Measurements from ENCODE around the gene STXBP1. TPM values are rescaled to one million over a fixed set of nuclear protein-coding genes. Genes with fewer than 3 reads are reported as not detected.
"Not testable (repeated sequence)": the region's sequence is repeated elsewhere in the genome, so short reads cannot be mapped to it uniquely, and the experiment has no call there.

The STXBP1 gene
- total RNA-seq, 1 experiment from 2014 or later: 3.6 TPM

GRCh38 chr9:127587966-127588365, 24.1 kb upstream of the STXBP1 start:
- no peak for DNase-seq
- Histone ChIP-seq H3K27ac (no peak overlapping the region), H3K27me3 (no peaks in the 10 kb centered on the region), H3K9me3 (replicated peaks) (peaks cover 5% of the 10 kb centered on the region; the same call in 1 of the 2 replicates), H3K4me3 (no peak overlapping the region), H3K36me3 (no peaks in the 10 kb centered on the region), H3K4me1 (no peaks in the 10 kb centered on the region)

GRCh38 chr9:127588740-127589506, 23.2 kb upstream of the STXBP1 start:
- no peaks in the 10 kb centered on the region for H3K4me1 ChIP-seq
- no peaks in the 10 kb centered on the region for H3K27me3 ChIP-seq
- no peaks in the 10 kb centered on the region for H3K9me3 ChIP-seq (replicated peaks)
- DNase-seq: no peak
- no peak overlapping the region for H3K27ac ChIP-seq
- H3K4me3 ChIP-seq: no peak overlapping the region
- H3K36me3 ChIP-seq: no peaks in the 10 kb centered on the region

GRCh38 chr9:127589955-127590370, 22.1 kb upstream of the STXBP1 start:
- Histone ChIP-seq H3K36me3 (no peaks in the 10 kb centered on the region), H3K4me3 (no peak overlapping the region), H3K27me3 (no peaks in the 10 kb centered on the region), H3K27ac (no peak overlapping the region), H3K4me1 (no peaks in the 10 kb centered on the region), H3K9me3 (replicated peaks) (no peaks in the 10 kb centered on the region)
- DNase-seq: peak; percentile 73 to 91

GRCh38 chr9:127595611-127596010, 16.5 kb upstream of the STXBP1 start:
- Histone ChIP-seq H3K36me3 (no peaks in the 10 kb centered on the region), H3K9me3 (replicated peaks) (no peaks in the 10 kb centered on the region), H3K27ac (no peak overlapping the region), H3K4me1 (peaks cover 4% of the 10 kb centered on the region; the same call in 1 of the 2 replicates), H3K27me3 (0 out of 2 replicates have a peak, but pooled peaks cover 2% of the 10 kb centered on the region), H3K4me3 (no peak overlapping the region)
- DNase-seq: no peak

GRCh38 chr9:127598839-127599549, 13.1 kb upstream of the STXBP1 start:
- H3K27me3 ChIP-seq: 0 out of 2 replicates have a peak, but pooled peaks cover 2% of the 10 kb centered on the region
- peaks cover 4% of the 10 kb centered on the region; the same call in 1 of the 2 replicates for H3K4me1 ChIP-seq
- H3K27ac ChIP-seq: no peak overlapping the region
- H3K9me3 ChIP-seq (replicated peaks): no peaks in the 10 kb centered on the region
- peak; percentile 35 to 40 for DNase-seq
- H3K36me3 ChIP-seq: no peaks in the 10 kb centered on the region
- no peak overlapping the region for H3K4me3 ChIP-seq

GRCh38 chr9:127599550-127599891, 12.6 kb upstream of the STXBP1 start:
- Histone ChIP-seq H3K9me3 (replicated peaks) (no peaks in the 10 kb centered on the region), H3K27ac (no peak overlapping the region), H3K36me3 (no peaks in the 10 kb centered on the region), H3K4me1 (peaks cover 4% of the 10 kb centered on the region; the same call in 1 of the 2 replicates), H3K4me3 (no peak overlapping the region), H3K27me3 (0 out of 2 replicates have a peak, but pooled peaks cover 2% of the 10 kb centered on the region)
- DNase-seq: no peak

GRCh38 chr9:127603226-127603625, 8.9 kb upstream of the STXBP1 start:
- no peaks in the 10 kb centered on the region for H3K9me3 ChIP-seq (replicated peaks)
- H3K36me3 ChIP-seq: no peaks in the 10 kb centered on the region
- H3K4me3 ChIP-seq: no peak overlapping the region
- no peak overlapping the region for H3K27ac ChIP-seq
- H3K4me1 ChIP-seq: peaks cover 17% of the 10 kb centered on the region
- 0 out of 2 replicates have a peak, but pooled peaks cover 2% of the 10 kb centered on the region for H3K27me3 ChIP-seq
- no peak for DNase-seq

- Histone ChIP-seq H3K4me1 (peaks cover 15% of the 10 kb centered on the region), H3K27me3 (peaks cover 5% of the 10 kb centered on the region)
- no peak for DNase-seq
These were observed 6.0 kb upstream of the STXBP1 start for GRCh38 chr9:127606043-127606442.

GRCh38 chr9:127608104-127608966, 3.7 kb upstream of the STXBP1 start:
- Histone ChIP-seq H3K4me3 (peak overlapping the region; percentile 28), H3K9me3 (replicated peaks) (no peaks in the 10 kb centered on the region), H3K4me1 (peaks cover 19% of the 10 kb centered on the region), H3K27ac (no peak overlapping the region), H3K27me3 (peaks cover 9% of the 10 kb centered on the region), H3K36me3 (no peaks in the 10 kb centered on the region)
- peak; percentile 54 to 66 for DNase-seq

More at GRCh38 chr9:127606043-127606442, 6.0 kb upstream of the STXBP1 start:
- Histone ChIP-seq H3K9me3 (replicated peaks) (no peaks in the 10 kb centered on the region), H3K27ac (no peak overlapping the region), H3K36me3 (no peaks in the 10 kb centered on the region), H3K4me3 (no peak overlapping the region)

- Histone ChIP-seq H3K27ac (no peak overlapping the region), H3K4me1 (peaks cover 25% of the 10 kb centered on the region), H3K4me3 (peak overlapping the region; percentile 96), H3K9me3 (replicated peaks) (no peaks in the 10 kb centered on the region), H3K36me3 (no peaks in the 10 kb centered on the region), H3K27me3 (peaks cover 12% of the 10 kb centered on the region)
- DNase-seq: no peak
These were observed 526 bp upstream of the STXBP1 start for GRCh38 chr9:127611603-127611898.

GRCh38 chr9:127612939-127613582, 984 bp downstream of the STXBP1 start:
- peaks cover 12% of the 10 kb centered on the region for H3K27me3 ChIP-seq
- peak; percentile 58 to 69 for DNase-seq
- no peaks in the 10 kb centered on the region for H3K36me3 ChIP-seq
- H3K4me3 ChIP-seq: peak overlapping the region; percentile 55
- H3K9me3 ChIP-seq (replicated peaks): no peaks in the 10 kb centered on the region
- no peak overlapping the region for H3K27ac ChIP-seq
- H3K4me1 ChIP-seq: peaks cover 12% of the 10 kb centered on the region; the same call in 1 of the 2 replicates

- no peak for DNase-seq
- Histone ChIP-seq H3K27ac (no peak overlapping the region), H3K36me3 (no peaks in the 10 kb centered on the region), H3K27me3 (peaks cover 12% of the 10 kb centered on the region), H3K9me3 (replicated peaks) (no peaks in the 10 kb centered on the region), H3K4me1 (peaks cover 12% of the 10 kb centered on the region; the same call in 1 of the 2 replicates), H3K4me3 (peak overlapping the region; percentile 55)
These were observed 1.5 kb downstream of the STXBP1 start for GRCh38 chr9:127613583-127613954.

- Histone ChIP-seq H3K27me3 (peaks cover 11% of the 10 kb centered on the region), H3K36me3 (no peaks in the 10 kb centered on the region), H3K4me3 (no peak overlapping the region), H3K27ac (no peak overlapping the region), H3K4me1 (peaks cover 10% of the 10 kb centered on the region; the same call in 1 of the 2 replicates), H3K9me3 (replicated peaks) (no peaks in the 10 kb centered on the region)
- no peak for DNase-seq
These were observed 2.9 kb downstream of the STXBP1 start for GRCh38 chr9:127614961-127615360.

GRCh38 chr9:127621339-127621970, 9.4 kb downstream of the STXBP1 start:
- H3K4me3 ChIP-seq; DNase-seq; H3K9me3 ChIP-seq (replicated peaks); H3K27ac ChIP-seq; H3K27me3 ChIP-seq; H3K4me1 ChIP-seq; H3K36me3 ChIP-seq: not testable (repeated sequence)
